GM12892 (cell line): ENCODE data around the gene NCAPD3.

Experiments
- POLR2A ChIP-seq: IDR thresholded peaks from 2 replicates; pipeline ENCODE4 v1.6.1; 2011; ENCODE audit warnings: low read depth, low read length, control low read depth
- POLR2AphosphoS5 ChIP-seq: IDR thresholded peaks from 2 replicates; pipeline ENCODE4 v1.6.1; 2011; ENCODE audit warnings: low read depth, low read length, control low read depth
- TAF1 ChIP-seq: IDR thresholded peaks from 2 replicates; pipeline ENCODE4 v1.6.1; 2011; ENCODE audit warnings: low read depth, mild to moderate bottlenecking, control low read depth, low read length, borderline replicate concordance

- TF ChIP-seq POLR2A (no peak), POLR2AphosphoS5 (no peak), TAF1 (no peak)
Measured at GRCh38 chr11:134248910-134249480, 25.2 kb upstream of the NCAPD3 start.
